Aorta (tissue), 5 donors: ENCODE results near the gene PLXNA2. TPM values are rescaled to one million over a fixed set of nuclear protein-coding genes. Genes with fewer than 3 reads are reported as not detected.

ENCODE experiments used
- ATAC-seq: fragments of 200-7000 bp; cut with Tn5 transposase; one replicate; pipeline ENCODE4 v1.9.1; 2022; ENCODE audit warnings: moderate library complexity; ENCODE audit not compliant: low FRiP score
- DNase-seq, 2 donors: peaks; one replicate each; pipeline ENCODE4 v3.0.0-alpha.2; 2020
- H3K27ac ChIP-seq, 2 donors: one replicate each; pipeline ENCODE4 v1.5.1; 2013; ENCODE audit warnings: low read length in 2 of 2, mild to moderate bottlenecking in 2 of 2, moderate library complexity in 2 of 2, control low read depth in 1 of 2, inconsistent platforms in 1 of 2, low read depth in 1 of 2
- H3K27me3 ChIP-seq, 2 donors: one replicate each; pipeline ENCODE4 v1.6.1; 2013; ENCODE audit warnings: control low read depth in 1 of 2, low read length in 1 of 2, mild to moderate bottlenecking in 1 of 2, moderate library complexity in 1 of 2; ENCODE audit not compliant: insufficient read depth in 2 of 2, control insufficient read depth in 1 of 2
- H3K36me3 ChIP-seq, 2 donors: one replicate each; pipeline ENCODE4 v1.6.1; 2013; ENCODE audit warnings: control low read depth in 1 of 2, low read length in 1 of 2, mild to moderate bottlenecking in 1 of 2; ENCODE audit not compliant: insufficient read depth in 2 of 2, control insufficient read depth in 1 of 2
- H3K4me1 ChIP-seq, 2 donors: one replicate each; pipeline ENCODE4 v1.6.1; 2013; ENCODE audit warnings: low read length in 2 of 2, control low read depth in 1 of 2, mild to moderate bottlenecking in 1 of 2, moderate library complexity in 1 of 2; ENCODE audit not compliant: insufficient read depth in 2 of 2, control insufficient read depth in 1 of 2
- H3K4me3 ChIP-seq, 2 donors: one replicate each; pipeline ENCODE4 v1.5.1; 2013; ENCODE audit warnings: low read length in 2 of 2, control low read depth in 1 of 2, mild to moderate bottlenecking in 1 of 2
- H3K9me3 ChIP-seq: one replicate; pipeline ENCODE4 v1.6.1; 2013; ENCODE audit warnings: mild to moderate bottlenecking, low read length; ENCODE audit not compliant: control insufficient read depth
- WGBS, 2 donors: extraction: QIAGEN DNeasy Blood & Tissue Kit; methylation state at CpG; one replicate each; pipeline ENCODE4 v1.1.7; 2013; 5-methylcytosine and 5-hydroxymethylcytosine counted together
- intact Hi-C, 2 donors: fragments of 100-400 bp; cut with DNase I; formaldehyde crosslinking; loops; one replicate each; pipeline versions ENCODE4 v1.14.2 to v1.15.0; 2022
- polyA plus RNA-seq, 2 donors: library from polyadenylated mRNA; stranded (reverse); fragments of 200-250 nt; gene quantifications; one replicate each; pipeline ENCODE4 v1.2.3, GENCODE V29; 2013
- total RNA-seq, 2 donors: library from RNA; stranded (reverse); fragmentation: NEBNext Ultra II Directional; extraction: Animal tissue kit (Norgen Biotek cat#: 25700); gene quantifications; one replicate each; pipeline ENCODE4 v1.2.1, GENCODE V29; 2021
- donor health status: healthy with polysubstance abuse.
- donor health status: Bipolar disorder and iron deficiency.
- donor health status: DM: no; HTN: no; CAD: no.
- donor health status: DM: no; HTN: no; CAD: no.
- donor health status: DM: yes; HTN: yes; CAD: no.

The PLXNA2 gene
- total and polyA plus RNA-seq, 4 donors, result 2.9 to 37.3 (median 30.0) TPM

- Histone ChIP-seq H3K27me3 (no peaks in the 10 kb centered on the region), H3K36me3 (no peaks in the 10 kb centered on the region), H3K9me3 (no peaks in the 10 kb centered on the region), H3K4me1 (no peaks in the 10 kb centered on the region), H3K27ac (no peak overlapping the region), H3K4me3 (no peak overlapping the region)
- ATAC-seq (no peak), DNase-seq (no peak)
- 57 to 66% methylated on average over 2 of the region's 2 CpGs for WGBS, 2 donors
- intact Hi-C loops, result no loop called here
These were observed 262.2 kb downstream of the PLXNA2 start for GRCh38 chr1:207981976-207982375.

DNA sequence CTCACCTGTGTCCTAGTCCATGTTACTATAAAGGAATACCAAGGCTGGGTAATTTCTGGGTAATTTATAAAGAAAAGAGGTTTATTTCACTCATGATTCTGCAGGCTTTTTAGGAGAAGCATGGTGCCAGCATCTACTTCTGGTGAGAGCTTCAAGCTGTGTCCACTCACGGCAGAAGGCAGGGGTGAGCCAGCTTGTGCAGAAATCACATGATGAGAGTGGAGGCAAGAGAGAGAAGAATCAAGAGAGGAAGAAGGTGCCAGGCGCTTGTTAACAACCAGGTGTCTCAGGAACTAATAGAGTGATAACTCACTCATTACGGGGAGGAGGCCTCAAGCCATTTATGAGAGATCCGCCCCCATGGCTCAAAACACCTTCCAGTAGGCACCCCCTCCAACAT is 265.7 kb downstream of the PLXNA2 start:
- Histone ChIP-seq H3K36me3 (no peaks in the 10 kb centered on the region), H3K27me3 (no peaks in the 10 kb centered on the region), H3K27ac (no peak overlapping the region), H3K9me3 (no peaks in the 10 kb centered on the region), H3K4me3 (no peak overlapping the region), H3K4me1 (no peaks in the 10 kb centered on the region)
- ATAC-seq (no peak), DNase-seq (no peak)
- intact Hi-C loops, result no loop called here
- 88 to 92% methylated on average over 4 of the region's 4 CpGs for WGBS, 2 donors

DNA sequence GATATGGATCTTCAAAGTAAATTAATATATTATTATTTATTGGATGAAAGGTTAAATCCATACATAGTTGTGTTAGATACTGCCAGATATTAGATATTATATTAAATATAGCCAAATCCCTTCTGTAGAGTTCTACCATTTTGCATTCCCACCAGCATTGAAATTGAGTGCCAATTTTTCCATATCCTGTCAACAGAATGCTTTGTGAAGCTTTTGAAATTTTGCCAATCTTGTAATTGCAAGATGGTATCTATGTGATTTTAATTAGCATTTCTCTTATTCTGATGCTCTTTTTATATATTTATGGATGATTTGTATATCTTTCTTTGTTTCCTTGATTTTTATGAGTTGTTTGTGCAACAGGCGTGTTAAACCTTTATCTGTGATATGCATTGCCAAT is 266.3 kb downstream of the PLXNA2 start:
- H3K9me3 ChIP-seq, result no peaks in the 10 kb centered on the region
- no peaks in the 10 kb centered on the region for H3K4me1 ChIP-seq
- no peak overlapping the region for H3K4me3 ChIP-seq
- H3K27me3 ChIP-seq, result no peaks in the 10 kb centered on the region
- no peaks in the 10 kb centered on the region for H3K36me3 ChIP-seq
- DNase-seq, result no peak
- no peak for ATAC-seq
- 98% methylated on average over 1 of the region's 1 CpG for WGBS, 2 donors
- intact Hi-C loops, result no loop called here
- no peak overlapping the region for H3K27ac ChIP-seq

DNA sequence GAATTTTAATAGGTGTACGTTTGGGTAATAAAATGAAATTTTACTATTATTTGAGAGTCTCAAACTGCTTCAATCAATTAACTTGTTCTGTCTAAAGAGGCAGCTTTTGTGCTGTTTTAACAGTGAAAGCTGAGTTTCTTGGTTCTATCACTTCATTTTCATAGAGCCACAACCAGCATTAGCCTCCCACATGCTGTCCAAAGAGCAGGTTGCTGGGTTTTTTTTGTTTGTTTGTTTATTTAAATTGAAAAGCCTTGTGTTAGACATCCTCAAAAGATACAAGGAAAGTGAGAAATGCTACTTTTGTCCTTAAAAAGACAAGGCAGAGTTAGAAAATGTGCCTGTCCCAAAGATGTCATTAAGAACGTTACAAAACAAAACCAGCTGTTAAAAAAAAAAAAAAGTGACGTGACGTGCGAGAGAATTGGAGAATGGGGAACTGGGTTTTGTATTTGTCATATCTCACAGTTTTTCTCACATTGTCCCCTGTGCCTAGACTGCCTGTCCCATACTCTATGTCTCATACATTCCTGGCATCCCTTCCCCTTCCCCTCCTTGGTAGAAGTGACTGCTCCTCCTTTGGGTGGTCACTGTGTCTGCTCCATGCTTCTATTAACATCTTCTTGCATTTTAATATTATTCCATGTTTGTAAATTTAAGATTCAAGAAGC is 270.2 kb downstream of the PLXNA2 start:
- ATAC-seq, result no peak
- Histone ChIP-seq H3K4me3 (no peak overlapping the region), H3K4me1 (no peaks in the 10 kb centered on the region), H3K9me3 (no peaks in the 10 kb centered on the region), H3K27ac (no peak overlapping the region), H3K36me3 (no peaks in the 10 kb centered on the region), H3K27me3 (no peaks in the 10 kb centered on the region)
- 70 to 74% methylated on average over 5 of the region's 5 CpGs for WGBS, 2 donors
- no peak for DNase-seq
- intact Hi-C loops, result no loop called here

- Histone ChIP-seq H3K27me3 (no peaks in the 10 kb centered on the region), H3K9me3 (no peaks in the 10 kb centered on the region), H3K27ac (no peak overlapping the region), H3K36me3 (no peaks in the 10 kb centered on the region), H3K4me1 (no peaks in the 10 kb centered on the region), H3K4me3 (no peak overlapping the region)
- DNase-seq, result no peak
- 81 to 86% methylated on average over 5 of the region's 5 CpGs for WGBS, 2 donors
- no peak for ATAC-seq
- intact Hi-C loops, result no loop called here
These were observed 271.8 kb downstream of the PLXNA2 start for GRCh38 chr1:207972337-207972736.
